Measurements from ENCODE around the gene CCL28. TPM values are rescaled to one million over a fixed set of nuclear protein-coding genes. Genes with fewer than 3 reads are reported as not detected.

Gene CCL28
- total and polyA plus RNA-seq, 2 of the 13 experiments (the other 11 are each of a cell fraction or from before 2014, with no cell fraction given): 0.03 TPM; not detected in 1

DNA sequence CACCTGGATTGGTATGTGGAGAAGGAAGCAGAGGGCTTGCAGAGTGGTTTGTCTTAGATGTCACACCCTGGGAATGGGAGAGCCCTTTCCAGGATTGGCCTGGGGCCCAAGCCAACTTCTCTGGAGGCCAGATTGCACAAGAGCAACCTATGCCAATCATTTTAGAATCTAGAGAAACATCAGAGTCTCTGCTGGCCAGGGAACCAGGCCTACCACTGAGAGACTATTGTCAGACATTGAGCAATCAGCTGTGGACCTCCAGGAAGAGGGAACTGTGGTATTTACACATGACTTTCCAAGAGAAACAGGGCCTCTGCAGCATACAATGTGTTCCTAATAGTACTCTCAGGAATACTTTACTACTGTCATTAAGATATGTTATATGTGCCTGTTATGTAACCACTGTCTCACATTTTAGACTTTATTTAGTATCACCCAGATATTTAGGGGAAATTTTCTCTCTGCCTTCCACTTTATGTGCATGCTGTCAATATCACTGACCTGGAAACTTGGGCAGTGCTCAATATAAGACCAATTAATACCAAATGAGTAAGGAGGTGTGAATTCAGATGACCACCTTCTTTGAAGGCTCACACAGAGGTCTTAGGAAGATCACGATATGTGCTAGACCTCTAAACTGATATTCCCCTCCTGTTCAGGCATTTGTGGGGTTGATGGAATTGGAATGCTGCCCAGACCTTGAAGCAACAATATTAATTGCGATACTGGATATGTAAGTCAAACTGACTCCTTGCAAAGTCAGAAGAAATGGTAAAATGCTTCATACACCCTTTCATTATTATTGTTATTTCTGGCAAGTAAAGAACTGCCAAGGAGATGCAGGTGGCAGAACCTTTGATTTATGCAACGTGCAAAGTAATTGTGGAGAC lies 20.5 kb upstream of the CCL28 start (continued):
- TF ChIP-seq, protein P1, sequence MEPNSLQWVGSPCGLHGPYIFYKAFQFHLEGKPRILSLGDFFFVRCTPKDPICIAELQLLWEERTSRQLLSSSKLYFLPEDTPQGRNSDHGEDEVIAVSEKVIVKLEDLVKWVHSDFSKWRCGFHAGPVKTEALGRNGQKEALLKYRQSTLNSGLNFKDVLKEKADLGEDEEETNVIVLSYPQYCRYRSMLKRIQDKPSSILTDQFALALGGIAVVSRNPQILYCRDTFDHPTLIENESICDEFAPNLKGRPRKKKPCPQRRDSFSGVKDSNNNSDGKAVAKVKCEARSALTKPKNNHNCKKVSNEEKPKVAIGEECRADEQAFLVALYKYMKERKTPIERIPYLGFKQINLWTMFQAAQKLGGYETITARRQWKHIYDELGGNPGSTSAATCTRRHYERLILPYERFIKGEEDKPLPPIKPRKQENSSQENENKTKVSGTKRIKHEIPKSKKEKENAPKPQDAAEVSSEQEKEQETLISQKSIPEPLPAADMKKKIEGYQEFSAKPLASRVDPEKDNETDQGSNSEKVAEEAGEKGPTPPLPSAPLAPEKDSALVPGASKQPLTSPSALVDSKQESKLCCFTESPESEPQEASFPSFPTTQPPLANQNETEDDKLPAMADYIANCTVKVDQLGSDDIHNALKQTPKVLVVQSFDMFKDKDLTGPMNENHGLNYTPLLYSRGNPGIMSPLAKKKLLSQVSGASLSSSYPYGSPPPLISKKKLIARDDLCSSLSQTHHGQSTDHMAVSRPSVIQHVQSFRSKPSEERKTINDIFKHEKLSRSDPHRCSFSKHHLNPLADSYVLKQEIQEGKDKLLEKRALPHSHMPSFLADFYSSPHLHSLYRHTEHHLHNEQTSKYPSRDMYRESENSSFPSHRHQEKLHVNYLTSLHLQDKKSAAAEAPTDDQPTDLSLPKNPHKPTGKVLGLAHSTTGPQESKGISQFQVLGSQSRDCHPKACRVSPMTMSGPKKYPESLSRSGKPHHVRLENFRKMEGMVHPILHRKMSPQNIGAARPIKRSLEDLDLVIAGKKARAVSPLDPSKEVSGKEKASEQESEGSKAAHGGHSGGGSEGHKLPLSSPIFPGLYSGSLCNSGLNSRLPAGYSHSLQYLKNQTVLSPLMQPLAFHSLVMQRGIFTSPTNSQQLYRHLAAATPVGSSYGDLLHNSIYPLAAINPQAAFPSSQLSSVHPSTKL (CRISPR knock-in tag; IDR thresholded peaks at IDR 0.05): peak; percentile 99
- TF ChIP-seq REPIN1 (CRISPR knock-in tag; IDR thresholded peaks at IDR 0.05; ENCODE audit: borderline replicate concordance, low read depth) (peak; percentile 92), HMG20B (CRISPR knock-in tag; conservative IDR thresholded peaks at IDR 0.05) (peak; percentile 86), HNRNPH1 (optimal IDR thresholded peaks at IDR 0.05; ENCODE audit: low read depth, low read length) (no peak), ZNF776 (CRISPR knock-in tag; IDR thresholded peaks at IDR 0.05) (no peak), AGO2 (optimal IDR thresholded peaks at IDR 0.05; ENCODE audit: low read depth, low read length) (no peak), ZNF230 (CRISPR knock-in tag; IDR thresholded peaks at IDR 0.05) (peak; percentile 48; the same call in 1 of the 2 replicates), ZNF703 (CRISPR knock-in tag; IDR thresholded peaks at IDR 0.05; ENCODE audit: borderline replicate concordance) (0 out of 2 replicates have a peak, but pooled peaks have one; percentile 60), TARDBP (CRISPR knock-in tag; IDR thresholded peaks at IDR 0.05) (peak; percentile 97), ZNF430 (CRISPR knock-in tag; IDR thresholded peaks at IDR 0.05) (peak; percentile 83; the same call in 1 of the 2 replicates), SMARCC2 (IDR thresholded peaks at IDR 0.05) (no peak), MED8 (CRISPR knock-in tag; IDR thresholded peaks at IDR 0.05; ENCODE audit: insufficient replicate concordance) (no peak)
- TF ChIP-seq, protein P2, sequence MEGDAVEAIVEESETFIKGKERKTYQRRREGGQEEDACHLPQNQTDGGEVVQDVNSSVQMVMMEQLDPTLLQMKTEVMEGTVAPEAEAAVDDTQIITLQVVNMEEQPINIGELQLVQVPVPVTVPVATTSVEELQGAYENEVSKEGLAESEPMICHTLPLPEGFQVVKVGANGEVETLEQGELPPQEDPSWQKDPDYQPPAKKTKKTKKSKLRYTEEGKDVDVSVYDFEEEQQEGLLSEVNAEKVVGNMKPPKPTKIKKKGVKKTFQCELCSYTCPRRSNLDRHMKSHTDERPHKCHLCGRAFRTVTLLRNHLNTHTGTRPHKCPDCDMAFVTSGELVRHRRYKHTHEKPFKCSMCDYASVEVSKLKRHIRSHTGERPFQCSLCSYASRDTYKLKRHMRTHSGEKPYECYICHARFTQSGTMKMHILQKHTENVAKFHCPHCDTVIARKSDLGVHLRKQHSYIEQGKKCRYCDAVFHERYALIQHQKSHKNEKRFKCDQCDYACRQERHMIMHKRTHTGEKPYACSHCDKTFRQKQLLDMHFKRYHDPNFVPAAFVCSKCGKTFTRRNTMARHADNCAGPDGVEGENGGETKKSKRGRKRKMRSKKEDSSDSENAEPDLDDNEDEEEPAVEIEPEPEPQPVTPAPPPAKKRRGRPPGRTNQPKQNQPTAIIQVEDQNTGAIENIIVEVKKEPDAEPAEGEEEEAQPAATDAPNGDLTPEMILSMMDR (CRISPR knock-in tag; IDR thresholded peaks at IDR 0.05): no peak
- TF ChIP-seq, protein P3, sequence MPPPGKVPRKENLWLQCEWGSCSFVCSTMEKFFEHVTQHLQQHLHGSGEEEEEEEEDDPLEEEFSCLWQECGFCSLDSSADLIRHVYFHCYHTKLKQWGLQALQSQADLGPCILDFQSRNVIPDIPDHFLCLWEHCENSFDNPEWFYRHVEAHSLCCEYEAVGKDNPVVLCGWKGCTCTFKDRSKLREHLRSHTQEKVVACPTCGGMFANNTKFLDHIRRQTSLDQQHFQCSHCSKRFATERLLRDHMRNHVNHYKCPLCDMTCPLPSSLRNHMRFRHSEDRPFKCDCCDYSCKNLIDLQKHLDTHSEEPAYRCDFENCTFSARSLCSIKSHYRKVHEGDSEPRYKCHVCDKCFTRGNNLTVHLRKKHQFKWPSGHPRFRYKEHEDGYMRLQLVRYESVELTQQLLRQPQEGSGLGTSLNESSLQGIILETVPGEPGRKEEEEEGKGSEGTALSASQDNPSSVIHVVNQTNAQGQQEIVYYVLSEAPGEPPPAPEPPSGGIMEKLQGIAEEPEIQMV (CRISPR knock-in tag; IDR thresholded peaks at IDR 0.05; ENCODE audit: low read depth): no peak
- TF ChIP-seq, protein P4, sequence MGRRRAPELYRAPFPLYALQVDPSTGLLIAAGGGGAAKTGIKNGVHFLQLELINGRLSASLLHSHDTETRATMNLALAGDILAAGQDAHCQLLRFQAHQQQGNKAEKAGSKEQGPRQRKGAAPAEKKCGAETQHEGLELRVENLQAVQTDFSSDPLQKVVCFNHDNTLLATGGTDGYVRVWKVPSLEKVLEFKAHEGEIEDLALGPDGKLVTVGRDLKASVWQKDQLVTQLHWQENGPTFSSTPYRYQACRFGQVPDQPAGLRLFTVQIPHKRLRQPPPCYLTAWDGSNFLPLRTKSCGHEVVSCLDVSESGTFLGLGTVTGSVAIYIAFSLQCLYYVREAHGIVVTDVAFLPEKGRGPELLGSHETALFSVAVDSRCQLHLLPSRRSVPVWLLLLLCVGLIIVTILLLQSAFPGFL (CRISPR knock-in tag; IDR thresholded peaks at IDR 0.05): no peak
- TF ChIP-seq, protein P5, sequence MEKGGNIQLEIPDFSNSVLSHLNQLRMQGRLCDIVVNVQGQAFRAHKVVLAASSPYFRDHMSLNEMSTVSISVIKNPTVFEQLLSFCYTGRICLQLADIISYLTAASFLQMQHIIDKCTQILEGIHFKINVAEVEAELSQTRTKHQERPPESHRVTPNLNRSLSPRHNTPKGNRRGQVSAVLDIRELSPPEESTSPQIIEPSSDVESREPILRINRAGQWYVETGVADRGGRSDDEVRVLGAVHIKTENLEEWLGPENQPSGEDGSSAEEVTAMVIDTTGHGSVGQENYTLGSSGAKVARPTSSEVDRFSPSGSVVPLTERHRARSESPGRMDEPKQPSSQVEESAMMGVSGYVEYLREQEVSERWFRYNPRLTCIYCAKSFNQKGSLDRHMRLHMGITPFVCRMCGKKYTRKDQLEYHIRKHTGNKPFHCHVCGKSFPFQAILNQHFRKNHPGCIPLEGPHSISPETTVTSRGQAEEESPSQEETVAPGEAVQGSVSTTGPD (CRISPR knock-in tag; IDR thresholded peaks at IDR 0.05): no peak
- TF ChIP-seq, protein P6, sequence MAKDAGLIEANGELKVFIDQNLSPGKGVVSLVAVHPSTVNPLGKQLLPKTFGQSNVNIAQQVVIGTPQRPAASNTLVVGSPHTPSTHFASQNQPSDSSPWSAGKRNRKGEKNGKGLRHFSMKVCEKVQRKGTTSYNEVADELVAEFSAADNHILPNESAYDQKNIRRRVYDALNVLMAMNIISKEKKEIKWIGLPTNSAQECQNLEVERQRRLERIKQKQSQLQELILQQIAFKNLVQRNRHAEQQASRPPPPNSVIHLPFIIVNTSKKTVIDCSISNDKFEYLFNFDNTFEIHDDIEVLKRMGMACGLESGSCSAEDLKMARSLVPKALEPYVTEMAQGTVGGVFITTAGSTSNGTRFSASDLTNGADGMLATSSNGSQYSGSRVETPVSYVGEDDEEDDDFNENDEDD (CRISPR knock-in tag; IDR thresholded peaks at IDR 0.05; ENCODE audit: borderline replicate concordance): peak; percentile 59; the same call in 1 of the 2 replicates

Measured in HepG2 (cell line).